Heart right ventricle (tissue), 16 donors: ENCODE results near the gene PADI2. TPM values are rescaled to one million over a fixed set of nuclear protein-coding genes. Genes with fewer than 3 reads are reported as not detected.

Experiments
- ATAC-seq, 8 donors: fragments of 200-7000 bp; cut with Tn5 transposase; one replicate each; pipeline ENCODE4 v1.9.1; 2020; ENCODE audit warnings: mild to moderate bottlenecking in 8 of 8, moderate library complexity in 8 of 8, moderate number of reproducible peaks in 1 of 8
- DNase-seq, 2 donors: peaks; one replicate each; pipeline ENCODE4 v3.0.0-alpha.2; 2020
- H3K27ac ChIP-seq, 10 donors: fragments of 200-600 bp; sonication (generic) in 2 of 10; one replicate each; pipeline versions ENCODE4 v1.5.0 to v1.8.0; 2020 to 2022; ENCODE audit warnings: mild to moderate bottlenecking in 3 of 10
- H3K27me3 ChIP-seq, 7 donors: fragments of 200-600 bp; one replicate each; pipeline ENCODE4 v1.8.0; 2021 to 2022; ENCODE audit warnings: mild to moderate bottlenecking in 2 of 7
- H3K36me3 ChIP-seq, 9 donors: fragments of 200-600 bp; sonication (generic) in 1 of 9; one replicate each; pipeline versions ENCODE4 v1.5.0 to v1.8.0; 2020 to 2022; ENCODE audit warnings: mild to moderate bottlenecking in 2 of 9
- H3K4me1 ChIP-seq, 9 donors: fragments of 200-600 bp; sonication (generic) in 1 of 9; one replicate each; pipeline versions ENCODE4 v1.5.0 to v1.8.0; 2020 to 2022; ENCODE audit warnings: mild to moderate bottlenecking in 4 of 9
- H3K4me3 ChIP-seq, 10 donors: fragments of 200-600 bp; sonication (generic) in 2 of 10; one replicate each; pipeline versions ENCODE4 v1.5.0 to v1.8.0; 2020 to 2022; ENCODE audit warnings: mild to moderate bottlenecking in 7 of 10, moderate library complexity in 2 of 10
- H3K9me3 ChIP-seq, 11 donors: fragments of 200-600 bp in 10 of 11; sonication (generic) in 2 of 11; one replicate each; pipeline versions ENCODE4 v1.5.0 to v1.8.0; 2013 to 2022; ENCODE audit warnings: mild to moderate bottlenecking in 2 of 11, control low read depth in 1 of 11, moderate library complexity in 1 of 11
- whole genome bisulfite sequencing, 2 donors: extraction: QIAGEN DNeasy Blood & Tissue Kit; methylation state at CpG; one replicate each; pipeline ENCODE4 v1.1.7; 2013; ENCODE audit warnings: inconsistent platforms in 1 of 2; 5-methylcytosine and 5-hydroxymethylcytosine counted together
- intact Hi-C, 10 donors: fragments of 100-400 bp; cut with DNase I; formaldehyde crosslinking; loops; one replicate each; pipeline versions ENCODE4 v1.11.1 to v1.14.2; 2022
- polyA plus RNA-seq, 2 donors: library from polyadenylated mRNA; stranded (reverse); fragments of 200-250 nt; gene quantifications; one replicate each; pipeline ENCODE4 v1.2.3, GENCODE V29; 2013
- total RNA-seq, 10 donors: library from RNA; stranded (reverse); fragmentation: NEBNext Ultra II Directional in 3 of 10; extraction: Animal tissue kit (Norgen Biotek cat#: 25700) in 3 of 10; gene quantifications; one replicate each; pipeline versions ENCODE4 v1.2.1 to v1.2.4, GENCODE V29; 2021 to 2023
- TF ChIP-seq, protein P1 (sequence below), 9 donors: fragments of 200-600 bp; sonication (generic) in 2 of 9; IDR thresholded peaks; one replicate each; pipeline versions ENCODE4 v1.5.0 to v1.8.0; 2021 to 2022; ENCODE audit warnings: antibody characterized with exemption in 9 of 9, mild to moderate bottlenecking in 5 of 9, moderate library complexity in 1 of 9
- donor health status: Arrhythmogenic right ventricular cardiomyopathy.
- donor health status: ischemic (EF 13 %, LVEDD 7.1; RV severe dilation, severe dysfunction).
- donor health status: healthy with polysubstance abuse.
- donor health status: DM: no; HTN: yes; CAD: no.
- donor health status: DM: no; HTN: no; CAD: no.
- donor health status: ischemic (EF 25% LVEDD 6.9; RV normal size, moderate dysfunction).
- donor health status: ischemic (EF 25% LVEDD 5.7; RV mildly dilated, moderate dysfunction).
- donor health status: healthy.
- donor health status: DM: yes; HTN: yes; CAD: no.
- donor health status: Ischemic cardiomyopathy.
- donor health status: ischemic (EF 35%, LVEDD 5.7; RV mildly dilated, moderate dysfunction).
- donor health status: nonischemic (EF 11% LVEDD 7.7; RV severe dilation, severe dysfunction).
- donor health status: DM: yes; HTN: yes; CAD: no.
- donor health status: PGD.
- donor health status: ischemic (EF 29% LVEDD 5.4; RV normal size, mild dysfunction).
- donor health status: nonischemic (EF 23%, LVEDD 6.1; RV moderate dilation, normal function).

Gene PADI2
- total and polyA plus RNA-seq, 12 donors = 0.07 to 1.1 (median 0.47) TPM

DNA sequence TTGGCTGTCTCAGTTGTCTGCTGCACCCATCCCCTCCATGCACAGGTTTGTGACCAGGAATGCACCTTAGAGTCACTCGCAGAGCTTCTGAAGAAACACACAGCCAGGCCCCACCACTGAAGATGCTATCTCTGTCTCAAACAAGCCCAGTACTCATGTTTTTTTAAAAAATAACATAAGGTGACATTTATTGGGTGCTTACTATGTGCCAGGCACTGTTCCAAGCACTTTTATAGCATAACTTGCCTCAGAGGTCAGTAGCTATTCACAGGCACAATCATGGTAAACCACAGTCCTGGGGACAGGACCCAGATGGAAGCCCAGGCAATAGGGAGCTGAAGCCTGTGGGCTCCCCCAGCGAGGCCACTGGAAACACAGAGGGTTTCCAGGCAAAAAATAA is 98.7 kb downstream of the PADI2 start:
- no peak for DNase-seq
- peaks cover 7 to 84% (median 77%) of the 10 kb centered on the region in 9 donors for H3K36me3 ChIP-seq
- H3K4me1 ChIP-seq = peaks cover 0 to 11% (median 0%) of the 10 kb centered on the region in 9 donors
- no peak for ATAC-seq
- intact Hi-C loops = no loop called here
- H3K27ac ChIP-seq = no peak overlapping the region
- no peaks in the 10 kb centered on the region for H3K9me3 ChIP-seq
- TF ChIP-seq, protein P1, sequence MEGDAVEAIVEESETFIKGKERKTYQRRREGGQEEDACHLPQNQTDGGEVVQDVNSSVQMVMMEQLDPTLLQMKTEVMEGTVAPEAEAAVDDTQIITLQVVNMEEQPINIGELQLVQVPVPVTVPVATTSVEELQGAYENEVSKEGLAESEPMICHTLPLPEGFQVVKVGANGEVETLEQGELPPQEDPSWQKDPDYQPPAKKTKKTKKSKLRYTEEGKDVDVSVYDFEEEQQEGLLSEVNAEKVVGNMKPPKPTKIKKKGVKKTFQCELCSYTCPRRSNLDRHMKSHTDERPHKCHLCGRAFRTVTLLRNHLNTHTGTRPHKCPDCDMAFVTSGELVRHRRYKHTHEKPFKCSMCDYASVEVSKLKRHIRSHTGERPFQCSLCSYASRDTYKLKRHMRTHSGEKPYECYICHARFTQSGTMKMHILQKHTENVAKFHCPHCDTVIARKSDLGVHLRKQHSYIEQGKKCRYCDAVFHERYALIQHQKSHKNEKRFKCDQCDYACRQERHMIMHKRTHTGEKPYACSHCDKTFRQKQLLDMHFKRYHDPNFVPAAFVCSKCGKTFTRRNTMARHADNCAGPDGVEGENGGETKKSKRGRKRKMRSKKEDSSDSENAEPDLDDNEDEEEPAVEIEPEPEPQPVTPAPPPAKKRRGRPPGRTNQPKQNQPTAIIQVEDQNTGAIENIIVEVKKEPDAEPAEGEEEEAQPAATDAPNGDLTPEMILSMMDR (IDR thresholded peaks at IDR 0.05) = no peak
- H3K4me3 ChIP-seq = no peak overlapping the region
- WGBS, 2 donors = 96 to 98% methylated on average over 2 of the region's 2 CpGs
- no peaks in the 10 kb centered on the region for H3K27me3 ChIP-seq

DNA sequence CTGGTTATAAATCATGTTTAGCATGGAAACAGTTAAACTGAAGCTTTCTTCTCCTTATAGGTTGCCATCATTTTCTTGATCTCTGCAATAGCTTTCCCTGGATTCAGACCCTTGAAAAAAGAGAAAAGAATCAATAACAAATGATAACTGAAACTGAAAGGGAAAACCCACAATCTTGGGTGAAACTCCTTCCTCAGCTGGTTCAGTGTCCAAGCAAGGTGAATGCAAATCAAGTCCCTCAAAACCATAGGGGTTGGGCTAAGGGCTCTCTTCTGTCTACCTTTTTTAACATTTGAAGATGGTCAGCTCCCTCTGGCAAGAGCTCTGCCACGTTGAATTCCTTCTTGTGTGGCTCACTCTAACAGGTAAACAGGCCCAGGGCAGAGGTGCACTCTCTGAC is 100.4 kb downstream of the PADI2 start:
- H3K36me3 ChIP-seq = peaks cover 7 to 68% (median 63%) of the 10 kb centered on the region in 9 donors

DNA sequence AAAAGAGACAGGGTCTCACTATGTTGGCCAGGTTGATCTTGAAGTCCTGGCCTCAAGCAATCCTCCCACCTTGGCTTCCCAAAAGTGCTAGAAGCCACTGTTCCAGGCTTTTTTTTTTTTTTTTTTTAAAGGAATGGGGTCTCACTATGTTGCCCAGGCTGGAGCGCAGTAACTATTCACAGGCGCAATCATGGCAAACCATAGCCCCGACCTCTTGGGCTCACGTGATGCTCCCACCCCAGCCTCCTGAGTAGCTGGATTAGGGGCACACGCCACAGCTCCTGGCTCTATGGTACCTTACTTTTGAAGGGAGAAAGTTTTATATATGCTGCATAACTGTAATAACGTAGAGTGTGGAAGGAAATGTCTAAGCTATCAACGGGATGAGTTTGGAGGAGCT is 101.8 kb downstream of the PADI2 start:
- Histone ChIP-seq H3K27ac (no peak overlapping the region), H3K4me3 (no peak overlapping the region), H3K27me3 (no peaks in the 10 kb centered on the region), H3K9me3 (no peaks in the 10 kb centered on the region), H3K4me1 (peaks cover 0 to 20% (median 0%) of the 10 kb centered on the region in 9 donors), H3K36me3 (peaks cover 5 to 54% (median 49%) of the 10 kb centered on the region in 9 donors)
- 93 to 94% methylated on average over 7 of the region's 7 CpGs for WGBS, 2 donors
- DNase-seq (no peak), ATAC-seq (no peak)
- TF ChIP-seq, protein P1 (IDR thresholded peaks at IDR 0.05) = no peak
- intact Hi-C loops = no loop called here

More for the DNA sequence above, 100.4 kb downstream of the PADI2 start:
- H3K9me3 ChIP-seq = no peaks in the 10 kb centered on the region
- TF ChIP-seq, protein P1 (IDR thresholded peaks at IDR 0.05) = no peak
- no peak overlapping the region for H3K27ac ChIP-seq
- peaks cover 0 to 18% (median 0%) of the 10 kb centered on the region in 9 donors for H3K4me1 ChIP-seq
- DNase-seq (no peak), ATAC-seq (no peak)
- intact Hi-C loops = no loop called here
- H3K4me3 ChIP-seq = no peak overlapping the region
- WGBS, 2 donors = 30 to 35% methylated on average over 1 of the region's 1 CpG
- no peaks in the 10 kb centered on the region for H3K27me3 ChIP-seq

Other genes with a start within 250 kb of the PADI2 start
- 1,000 to 10,000 TPM in 8 of 10 donors, 100 to 1,000 TPM in 2; 635 to 5,242 (median 1,949) TPM for gene RNU1-2, start 223.5 kb downstream of the PADI2 start, total RNA-seq
- not detected for gene RNU1-2, start 223.5 kb downstream of the PADI2 start, polyA plus RNA-seq
- 10 to 100 TPM in 1 of 10 donors, 1 to 10 TPM in 9; 4.7 to 12.8 (median 6.0) TPM for gene CROCC, start 197.5 kb downstream of the PADI2 start, total RNA-seq
- 10 to 100 TPM in 1 of 2 donors, 1 to 10 TPM in 1; 7.6 to 42.3 TPM for gene CROCC, start 197.5 kb downstream of the PADI2 start, polyA plus RNA-seq
- gene MFAP2, start 138.8 kb downstream of the PADI2 start, total RNA-seq = 1 to 10 TPM; 1.3 to 6.4 (median 2.4) TPM
- gene MFAP2, start 138.8 kb downstream of the PADI2 start, polyA plus RNA-seq = 10 to 100 TPM in 1 of 2 donors, 1 to 10 TPM in 1; 4.5 to 10.5 TPM
- gene ATP13A2, start 107.5 kb downstream of the PADI2 start, total RNA-seq = 10 to 100 TPM in 7 of 10 donors, 1 to 10 TPM in 3; 7.2 to 20.0 (median 10.6) TPM
- gene ATP13A2, start 107.5 kb downstream of the PADI2 start, polyA plus RNA-seq = 10 to 100 TPM; 10.9 to 18.2 TPM
- 100 to 1,000 TPM; 222 to 486 (median 379) TPM for gene SDHB, start 65.4 kb downstream of the PADI2 start, total RNA-seq
- 100 to 1,000 TPM; 102 to 312 TPM for gene SDHB, start 65.4 kb downstream of the PADI2 start, polyA plus RNA-seq
- not detected for gene PADI1, start 85.7 kb upstream of the PADI2 start, total RNA-seq
- under 1 TPM in 1 of 2 donors, not detected in 1; 0.01 TPM for gene PADI1, start 85.7 kb upstream of the PADI2 start, polyA plus RNA-seq
- gene PADI3, start 129.6 kb upstream of the PADI2 start, total RNA-seq = not detected
- gene PADI3, start 129.6 kb upstream of the PADI2 start, polyA plus RNA-seq = not detected
- gene PADI4, start 188.7 kb upstream of the PADI2 start, total RNA-seq = 1 to 10 TPM in 2 of 10 donors, under 1 TPM in 7, not detected in 1; 0.15 to 3.0 (median 0.61) TPM
- under 1 TPM in 1 of 2 donors, not detected in 1; 0.06 TPM for gene PADI4, start 188.7 kb upstream of the PADI2 start, polyA plus RNA-seq